ENCODE data around the gene IRF4.

IRF4 gene

DNA sequence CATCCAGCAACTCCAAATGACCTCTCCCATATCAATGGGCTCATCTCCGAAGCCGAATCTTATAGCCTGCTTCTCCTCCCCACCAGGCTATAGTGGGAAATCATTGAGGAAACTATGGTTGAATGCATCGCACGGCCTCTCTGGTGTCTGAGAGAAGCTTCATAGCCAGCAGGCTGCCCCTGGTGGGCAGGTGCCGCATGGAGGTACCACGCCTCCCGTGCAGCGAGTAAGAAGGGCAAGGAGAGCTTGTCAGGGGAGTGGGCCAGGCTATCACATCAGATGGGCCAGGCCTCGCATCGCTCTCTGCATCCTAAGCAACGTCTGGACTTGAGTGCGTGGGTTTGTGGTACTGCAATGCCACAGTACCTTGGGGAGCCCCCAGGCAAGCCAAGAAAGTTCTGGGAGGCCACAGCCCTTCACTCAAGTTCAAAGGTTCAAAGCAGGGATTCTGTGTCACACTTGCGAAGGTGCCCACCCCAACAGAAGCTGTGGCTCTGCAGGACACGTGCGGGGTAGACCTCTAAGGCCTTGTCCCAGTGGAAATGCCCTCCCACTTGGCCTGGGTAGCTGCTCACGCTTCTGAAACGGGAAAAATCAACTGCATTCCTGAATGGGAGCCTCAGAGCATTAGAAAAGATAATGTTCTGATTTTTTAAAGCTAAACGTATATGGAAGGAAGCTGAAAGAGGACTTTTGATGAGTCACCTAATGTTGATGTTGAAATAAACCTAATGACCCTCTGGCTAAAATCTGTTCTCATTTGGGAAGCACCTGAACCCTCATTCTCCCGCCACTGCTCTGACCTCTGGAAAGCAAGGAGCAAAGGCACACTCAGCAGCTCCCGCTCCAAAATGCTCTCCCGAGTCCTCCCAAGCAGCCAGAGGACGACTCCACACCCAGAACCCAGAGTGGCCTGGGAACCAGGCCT lies 8.4 kb upstream of the IRF4 start:
- Histone ChIP-seq H3K4ac (ENCODE audit: low read depth, low read length) (no peak overlapping the region), H3K27ac (ENCODE audit: low read depth, low read length) (no peak overlapping the region), H2AK5ac (ENCODE audit: low read length) (no peak overlapping the region), H4K12ac (ENCODE audit: low read depth, low read length) (no peak overlapping the region), H3K79me2 (ENCODE audit: control insufficient read depth, insufficient read depth, low read length, poor library complexity) (no peaks in the 10 kb centered on the region), H3K14ac (ENCODE audit: low read length) (no peak overlapping the region), H3K36me3 (ENCODE audit: control insufficient read depth in 1 of 2, insufficient read depth in 2 of 2, low read length in 2 of 2) (no peaks in the 10 kb centered on the region), H3K23ac (ENCODE audit: low read length) (no peak overlapping the region), H4K8ac (ENCODE audit: low read depth, low read length) (no peak overlapping the region), H3K79me1 (ENCODE audit: low read length) (no peaks in the 10 kb centered on the region), H3K9ac (ENCODE audit: low read length) (no peak overlapping the region), H3K4me1 (ENCODE audit: control insufficient read depth in 1 of 2, insufficient read depth in 2 of 2, low read length in 2 of 2) (no peaks in the 10 kb centered on the region), H2BK120ac (ENCODE audit: insufficient read depth, low read length, poor library complexity) (no peak overlapping the region), H3K9me3 (ENCODE audit: insufficient read depth, low read depth, low read length) (peaks cover 32% of the 10 kb centered on the region), H2BK5ac (ENCODE audit: low read depth, low read length, poor library complexity) (no peak overlapping the region), H2AFZ (ENCODE audit: insufficient read depth, low read length, poor library complexity) (no peak overlapping the region), H3K4me2 (ENCODE audit: low read length) (no peak overlapping the region), H3K4me3 (ENCODE audit: low read depth, low read length) (no peak overlapping the region), H3K18ac (ENCODE audit: low read length) (no peak overlapping the region), H2BK12ac (ENCODE audit: low read length) (no peak overlapping the region), H3K27me3 (ENCODE audit: insufficient read depth, low read length) (no peaks in the 10 kb centered on the region), H4K91ac (ENCODE audit: low read depth, low read length) (no peak overlapping the region)
- no peak for DNase-seq
- WGBS (ENCODE audit: extremely low coverage, insufficient coverage, insufficient read length) = no CpG with 5 or more reads among the region's 22 CpGs

DNA sequence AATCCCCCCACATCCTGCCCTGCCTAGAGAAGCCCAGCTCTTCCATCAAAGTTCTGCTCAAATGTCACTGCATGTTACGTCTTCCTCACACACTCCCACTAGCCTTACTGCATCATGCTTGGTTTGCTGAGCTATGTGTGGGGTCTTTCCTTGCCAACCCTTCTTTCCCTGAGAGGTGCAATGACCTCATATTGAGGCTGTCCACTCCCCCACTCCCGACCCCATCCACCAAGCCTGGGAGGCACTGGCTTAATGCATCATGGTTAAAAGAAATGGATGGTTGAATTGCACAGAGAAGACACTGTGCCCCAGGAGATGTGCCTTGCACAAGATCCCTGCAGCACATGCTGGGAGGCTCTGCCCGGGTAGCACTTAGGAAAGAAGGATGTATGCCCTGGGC lies 7.7 kb upstream of the IRF4 start:
- H3K4ac ChIP-seq (ENCODE audit: low read depth, low read length) = no peak overlapping the region
- H4K12ac ChIP-seq (ENCODE audit: low read depth, low read length) = no peak overlapping the region
- H3K4me1 ChIP-seq (ENCODE audit: control insufficient read depth in 1 of 2, insufficient read depth in 2 of 2, low read length in 2 of 2) = no peaks in the 10 kb centered on the region
- H2AK5ac ChIP-seq (ENCODE audit: low read length) = no peak overlapping the region
- no CpG with 5 or more reads among the region's 3 CpGs for WGBS (ENCODE audit: extremely low coverage, insufficient coverage, insufficient read length)
- H3K14ac ChIP-seq (ENCODE audit: low read length) = no peak overlapping the region
- no peaks in the 10 kb centered on the region for H3K79me1 ChIP-seq (ENCODE audit: low read length)
- H3K18ac ChIP-seq (ENCODE audit: low read length) = no peak overlapping the region
- no peaks in the 10 kb centered on the region for H3K36me3 ChIP-seq (ENCODE audit: control insufficient read depth in 1 of 2, insufficient read depth in 2 of 2, low read length in 2 of 2)
- peaks cover 28% of the 10 kb centered on the region for H3K9me3 ChIP-seq (ENCODE audit: insufficient read depth, low read depth, low read length)
- no peak overlapping the region for H3K23ac ChIP-seq (ENCODE audit: low read length)
- H2BK5ac ChIP-seq (ENCODE audit: low read depth, low read length, poor library complexity) = no peak overlapping the region
- no peak overlapping the region for H2AFZ ChIP-seq (ENCODE audit: insufficient read depth, low read length, poor library complexity)
- H3K4me2 ChIP-seq (ENCODE audit: low read length) = no peak overlapping the region
- no peaks in the 10 kb centered on the region for H3K79me2 ChIP-seq (ENCODE audit: control insufficient read depth, insufficient read depth, low read length, poor library complexity)
- no peak overlapping the region for H2BK12ac ChIP-seq (ENCODE audit: low read length)
- no peak overlapping the region for H2BK120ac ChIP-seq (ENCODE audit: insufficient read depth, low read length, poor library complexity)
- no peak overlapping the region for H4K91ac ChIP-seq (ENCODE audit: low read depth, low read length)
- no peaks in the 10 kb centered on the region for H3K27me3 ChIP-seq (ENCODE audit: insufficient read depth, low read length)
- H4K8ac ChIP-seq (ENCODE audit: low read depth, low read length) = no peak overlapping the region
- no peak overlapping the region for H3K9ac ChIP-seq (ENCODE audit: low read length)
- DNase-seq = no peak
- H3K27ac ChIP-seq (ENCODE audit: low read depth, low read length) = no peak overlapping the region
- no peak overlapping the region for H3K4me3 ChIP-seq (ENCODE audit: low read depth, low read length)

DNA sequence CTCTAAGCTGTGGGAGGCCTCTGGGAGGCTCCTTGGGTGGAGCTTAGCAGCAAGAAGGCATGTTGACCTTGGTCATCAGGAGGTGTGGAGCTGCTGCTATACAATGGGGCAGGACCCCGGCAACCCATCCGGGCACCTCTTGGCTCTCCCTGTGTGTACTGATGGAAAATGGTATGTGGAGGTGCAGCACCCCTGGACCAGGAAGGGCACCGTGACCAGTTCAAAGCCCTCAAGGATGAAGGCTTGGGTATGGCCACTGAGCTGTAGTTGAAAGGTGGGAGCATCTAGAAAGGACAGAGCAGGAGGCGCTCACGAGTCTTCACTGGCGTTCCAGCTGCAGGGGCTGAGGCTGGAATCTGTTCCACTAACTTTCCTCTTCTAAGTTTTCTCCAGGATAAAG lies 6.7 kb upstream of the IRF4 start:
- Histone ChIP-seq H3K79me2 (ENCODE audit: control insufficient read depth, insufficient read depth, low read length, poor library complexity) (no peaks in the 10 kb centered on the region), H2BK5ac (ENCODE audit: low read depth, low read length, poor library complexity) (no peak overlapping the region), H3K4me1 (ENCODE audit: control insufficient read depth in 1 of 2, insufficient read depth in 2 of 2, low read length in 2 of 2) (no peaks in the 10 kb centered on the region), H3K14ac (ENCODE audit: low read length) (no peak overlapping the region), H3K4ac (ENCODE audit: low read depth, low read length) (no peak overlapping the region), H2BK12ac (ENCODE audit: low read length) (no peak overlapping the region), H3K79me1 (ENCODE audit: low read length) (no peaks in the 10 kb centered on the region), H3K27ac (ENCODE audit: low read depth, low read length) (no peak overlapping the region), H3K4me3 (ENCODE audit: low read depth, low read length) (no peak overlapping the region), H3K4me2 (ENCODE audit: low read length) (no peak overlapping the region), H3K27me3 (ENCODE audit: insufficient read depth, low read length) (peaks cover 6% of the 10 kb centered on the region), H3K9ac (ENCODE audit: low read length) (no peak overlapping the region), H4K91ac (ENCODE audit: low read depth, low read length) (no peak overlapping the region), H4K8ac (ENCODE audit: low read depth, low read length) (no peak overlapping the region), H2AFZ (ENCODE audit: insufficient read depth, low read length, poor library complexity) (no peak overlapping the region), H3K23ac (ENCODE audit: low read length) (no peak overlapping the region), H2AK5ac (ENCODE audit: low read length) (no peak overlapping the region), H3K18ac (ENCODE audit: low read length) (no peak overlapping the region), H3K36me3 (ENCODE audit: control insufficient read depth in 1 of 2, insufficient read depth in 2 of 2, low read length in 2 of 2) (no peaks in the 10 kb centered on the region), H4K12ac (ENCODE audit: low read depth, low read length) (no peak overlapping the region), H3K9me3 (ENCODE audit: insufficient read depth, low read depth, low read length) (peaks cover 18% of the 10 kb centered on the region), H2BK120ac (ENCODE audit: insufficient read depth, low read length, poor library complexity) (no peak overlapping the region)
- WGBS (ENCODE audit: extremely low coverage, insufficient coverage, insufficient read length) = no CpG with 5 or more reads among the region's 6 CpGs
- no peak for DNase-seq

DNA sequence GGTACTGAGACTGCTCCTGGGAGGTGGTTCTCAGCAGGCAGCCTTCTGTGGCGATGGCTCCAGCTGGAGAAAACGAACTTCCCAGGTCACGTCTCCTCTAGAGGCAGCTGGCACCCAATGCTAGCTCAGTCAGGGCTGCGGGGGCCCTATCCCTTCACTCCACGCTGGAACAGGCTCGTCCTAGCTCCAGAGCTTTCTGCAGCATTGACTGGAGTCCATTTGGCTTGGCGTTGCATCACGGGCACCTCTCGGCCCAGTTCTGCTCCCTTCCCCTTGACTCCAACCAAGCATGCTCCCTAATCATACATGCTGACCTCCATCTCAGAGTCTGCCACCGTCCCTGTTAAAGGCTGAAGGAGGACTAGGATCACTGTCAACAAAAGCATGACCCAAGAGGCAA lies 5.9 kb upstream of the IRF4 start:
- no CpG with 5 or more reads among the region's 10 CpGs for WGBS (ENCODE audit: extremely low coverage, insufficient coverage, insufficient read length)
- Histone ChIP-seq H3K9me3 (ENCODE audit: insufficient read depth, low read depth, low read length) (peaks cover 11% of the 10 kb centered on the region), H2AK5ac (ENCODE audit: low read length) (no peak overlapping the region), H3K18ac (ENCODE audit: low read length) (no peak overlapping the region), H2AFZ (ENCODE audit: insufficient read depth, low read length, poor library complexity) (no peak overlapping the region), H3K79me2 (ENCODE audit: control insufficient read depth, insufficient read depth, low read length, poor library complexity) (no peaks in the 10 kb centered on the region), H3K14ac (ENCODE audit: low read length) (no peak overlapping the region), H3K9ac (ENCODE audit: low read length) (no peak overlapping the region), H3K36me3 (ENCODE audit: control insufficient read depth in 1 of 2, insufficient read depth in 2 of 2, low read length in 2 of 2) (no peaks in the 10 kb centered on the region), H4K91ac (ENCODE audit: low read depth, low read length) (no peak overlapping the region), H3K27me3 (ENCODE audit: insufficient read depth, low read length) (peaks cover 7% of the 10 kb centered on the region), H4K12ac (ENCODE audit: low read depth, low read length) (no peak overlapping the region), H3K4me1 (ENCODE audit: control insufficient read depth in 1 of 2, insufficient read depth in 2 of 2, low read length in 2 of 2) (no peaks in the 10 kb centered on the region), H3K4ac (ENCODE audit: low read depth, low read length) (no peak overlapping the region), H2BK12ac (ENCODE audit: low read length) (no peak overlapping the region), H3K27ac (ENCODE audit: low read depth, low read length) (no peak overlapping the region), H3K79me1 (ENCODE audit: low read length) (no peaks in the 10 kb centered on the region), H4K8ac (ENCODE audit: low read depth, low read length) (no peak overlapping the region), H3K4me2 (ENCODE audit: low read length) (no peak overlapping the region), H2BK5ac (ENCODE audit: low read depth, low read length, poor library complexity) (no peak overlapping the region), H2BK120ac (ENCODE audit: insufficient read depth, low read length, poor library complexity) (no peak overlapping the region), H3K23ac (ENCODE audit: low read length) (no peak overlapping the region), H3K4me3 (ENCODE audit: low read depth, low read length) (no peak overlapping the region)
- no peak for DNase-seq

Measured in trophoblast cell (in vitro differentiated cells and primary cell).